H1 (cell line): Measurements from ENCODE around the gene IL10RA. TPM values are rescaled to one million over a fixed set of nuclear protein-coding genes. Genes with fewer than 3 reads are reported as not detected.
A peak's percentile ranks its signal among the peaks of the same experiment; 100 is the strongest.

Experiments
- CTCF ChIA-PET: fragments of 300-600 bp; sonication (Branson Sonifier 250); formaldehyde crosslinking; loops from one replicate; lab custom pipeline; 2021; ENCODE audit not compliant: partially characterized antibody; lab: Charles Lee
- POLR2A ChIA-PET: fragments of 300-600 bp; sonication (Branson Sonifier 250); formaldehyde crosslinking; loops from one replicate; lab custom pipeline; 2021; ENCODE audit warnings: inconsistent platforms; ENCODE audit not compliant: partially characterized antibody; lab: Charles Lee
- DNase-seq, 2 experiments: peaks; one replicate each; pipeline versions ENCODE4 v3.0.0 to v3.0.0-alpha.2; 2010 to 2022; ENCODE audit warnings: low spot score in 2 of 2, low read depth in 1 of 2, mixed read lengths in 1 of 2
- FAIRE-seq: peaks from 2 replicates; lab custom pipeline; 2011; peaks lifted over from hg19 to GRCh38; lab: Jason Lieb, UNC
- H2AFZ ChIP-seq: 2 replicates; pipeline ENCODE4 v1.8.1; 2012; ENCODE audit warnings: low read length, inconsistent platforms
- H2AK5ac ChIP-seq: 2 replicates; pipeline ENCODE4 v1.6.1; 2013; ENCODE audit warnings: low read depth, low read length
- H2BK120ac ChIP-seq: replicated peaks from 2 replicates; pipeline ENCODE3; 2013; ENCODE audit warnings: low read depth, low read length, inconsistent platforms
- H2BK12ac ChIP-seq: 2 replicates; pipeline ENCODE4 v1.6.1; 2013; ENCODE audit warnings: low read depth, low read length
- H2BK15ac ChIP-seq: 2 replicates; pipeline ENCODE4 v1.6.1; 2013; ENCODE audit warnings: low read length
- H2BK20ac ChIP-seq: 2 replicates; pipeline ENCODE4 v1.6.1; 2013; ENCODE audit warnings: low read length
- H2BK5ac ChIP-seq: 2 replicates; pipeline ENCODE4 v1.6.1; 2013; ENCODE audit warnings: low read depth, low read length
- H3K14ac ChIP-seq: 2 replicates; pipeline ENCODE4 v1.6.1; 2013; ENCODE audit warnings: inconsistent platforms; ENCODE audit not compliant: insufficient read length
- H3K18ac ChIP-seq: 2 replicates; pipeline ENCODE4 v1.6.1; 2013; ENCODE audit warnings: low read length; ENCODE audit errors: extremely low read depth
- H3K23ac ChIP-seq: 2 replicates; pipeline ENCODE4 v1.6.1; 2013; ENCODE audit warnings: inconsistent platforms; ENCODE audit not compliant: insufficient read length
- H3K23me2 ChIP-seq: 2 replicates; pipeline ENCODE4 v1.6.1; 2013; ENCODE audit warnings: low read depth, low read length
- H3K27ac ChIP-seq: 2 replicates; pipeline ENCODE4 v1.6.1; 2011; ENCODE audit warnings: low read depth, low read length, inconsistent platforms
- H3K27me3 ChIP-seq, 4 experiments: replicated peaks in 1 of 4; 1 replicate in 1 of 4; 2 replicates in 3 of 4; pipeline versions ENCODE4 v1.6.1 to v1.8.1; 2011 to 2013; ENCODE audit warnings: low read length in 3 of 4, mild to moderate bottlenecking in 3 of 4, inconsistent platforms in 2 of 4, mixed read lengths in 2 of 4, moderate library complexity in 1 of 4; ENCODE audit not compliant: control insufficient read depth in 3 of 4, insufficient read depth in 3 of 4; ENCODE audit errors: extremely low read depth in 1 of 4
- H3K36me3 ChIP-seq, 4 experiments: 2 replicates each; pipeline versions ENCODE4 v1.6.1 to v1.8.1; 2011 to 2013; ENCODE audit warnings: mild to moderate bottlenecking in 4 of 4, low read length in 3 of 4, moderate library complexity in 2 of 4, control low read depth in 1 of 4, inconsistent platforms in 1 of 4; ENCODE audit not compliant: insufficient read depth in 4 of 4, control insufficient read depth in 2 of 4
- H3K4ac ChIP-seq: replicated peaks from 2 replicates; pipeline ENCODE3; 2013; ENCODE audit warnings: low read length, low read depth, mixed read lengths, inconsistent platforms; ENCODE audit not compliant: insufficient read length
- H3K4me1 ChIP-seq, 4 experiments: replicated peaks in 1 of 4; 1 replicate in 1 of 4; 2 replicates in 3 of 4; pipeline versions ENCODE4 v1.6.1 to v1.8.1; 2011 to 2013; ENCODE audit warnings: low read length in 3 of 4, inconsistent platforms in 2 of 4, mixed read lengths in 1 of 4; ENCODE audit not compliant: insufficient read depth in 4 of 4, control insufficient read depth in 3 of 4
- H3K4me2 ChIP-seq, 2 experiments: 2 replicates each; pipeline versions ENCODE4 v1.6.1 to v1.8.1; 2011 to 2013; ENCODE audit warnings: low read depth in 2 of 2, low read length in 2 of 2, control low read depth in 1 of 2, inconsistent platforms in 1 of 2, mild to moderate bottlenecking in 1 of 2; ENCODE audit not compliant: insufficient read depth in 1 of 2
- H3K4me3 ChIP-seq, 4 experiments: fragments of 200-600, 300-600 bp in 1 of 4; sonication (generic), shearing (Covaris generic), sonication (Bioruptor Twin) in 1 of 4; 2 replicates each; pipeline versions ENCODE4 v1.5.1 to v1.8.1; 2011 to 2016; ENCODE audit warnings: low read length in 4 of 4, low read depth in 3 of 4, control low read depth in 2 of 4, inconsistent platforms in 2 of 4, mild to moderate bottlenecking in 2 of 4, mixed read lengths in 1 of 4, moderate library complexity in 1 of 4; ENCODE audit not compliant: insufficient read depth in 2 of 4; ENCODE audit errors: extremely low read depth in 1 of 4
- H3K56ac ChIP-seq: replicated peaks from 2 replicates; pipeline ENCODE3; 2013; ENCODE audit warnings: low read depth, mild to moderate bottlenecking, mixed read lengths, low read length, inconsistent platforms; ENCODE audit not compliant: insufficient read length
- H3K79me1 ChIP-seq: 2 replicates; pipeline ENCODE4 v1.6.1; 2013; ENCODE audit warnings: low read depth, low read length, control low read depth
- H3K79me2 ChIP-seq, 2 experiments: 2 replicates each; pipeline versions ENCODE4 v1.6.1 to v1.8.1; 2012 to 2013; ENCODE audit warnings: low read length in 2 of 2, mild to moderate bottlenecking in 2 of 2, inconsistent platforms in 1 of 2; ENCODE audit not compliant: insufficient read depth in 2 of 2, control insufficient read depth in 1 of 2
- H3K9ac ChIP-seq, 4 experiments: replicated peaks in 1 of 4; 1 replicate in 1 of 4; 2 replicates in 3 of 4; pipeline versions ENCODE4 v1.6.1 to v1.8.1; 2011 to 2013; ENCODE audit warnings: low read depth in 3 of 4, low read length in 3 of 4, control low read depth in 2 of 4, mild to moderate bottlenecking in 2 of 4, moderate library complexity in 2 of 4, inconsistent platforms in 1 of 4; ENCODE audit errors: extremely low read depth in 1 of 4
- H3K9me3 ChIP-seq, 2 experiments: 2 replicates each; pipeline versions ENCODE4 v1.6.1 to v1.8.1; 2012 to 2013; ENCODE audit warnings: mild to moderate bottlenecking in 2 of 2, moderate library complexity in 2 of 2, control low read depth in 1 of 2, inconsistent platforms in 1 of 2, low read depth in 1 of 2, low read length in 1 of 2, mixed read lengths in 1 of 2; ENCODE audit not compliant: insufficient read depth in 2 of 2
- H4K20me1 ChIP-seq, 2 experiments: replicated peaks in 1 of 2; 2 replicates each; pipeline versions ENCODE3 to v1.8.1; 2011 to 2013; ENCODE audit warnings: inconsistent platforms in 2 of 2, low read length in 2 of 2, mild to moderate bottlenecking in 1 of 2; ENCODE audit not compliant: insufficient read depth in 2 of 2, control insufficient read depth in 1 of 2
- H4K5ac ChIP-seq: 2 replicates; pipeline ENCODE4 v1.6.1; 2013; ENCODE audit warnings: low read length, low read depth, mixed read lengths, inconsistent platforms; ENCODE audit not compliant: insufficient read length
- H4K8ac ChIP-seq: 2 replicates; pipeline ENCODE4 v1.8.0; 2013; ENCODE audit warnings: mild to moderate bottlenecking, moderate library complexity, low read length, inconsistent platforms; ENCODE audit not compliant: insufficient read depth; ENCODE audit errors: extremely low read depth
- H4K91ac ChIP-seq: replicated peaks from 2 replicates; pipeline ENCODE3; 2013; ENCODE audit warnings: low read length, mixed read lengths, inconsistent platforms; ENCODE audit not compliant: insufficient read length
- TAF7 ChIP-seq: optimal IDR thresholded peaks from 2 replicates; pipeline ENCODE3; 2011; ENCODE audit warnings: low read depth, mild to moderate bottlenecking, inconsistent platforms, low read length, moderate library complexity, borderline replicate concordance
- TCF12 ChIP-seq: IDR thresholded peaks from 2 replicates; pipeline ENCODE4 v1.6.1; 2011; ENCODE audit warnings: low read depth, mild to moderate bottlenecking, low read length
- YY1 ChIP-seq: IDR thresholded peaks from 2 replicates; pipeline ENCODE4 v1.6.1; 2011; ENCODE audit warnings: low read depth, mild to moderate bottlenecking, low read length
- whole genome bisulfite sequencing, 2 experiments: shearing (Covaris generic) in 1 of 2; methylation state at CpG; one replicate each; pipeline versions ENCODE4 v1.1.6 to v1.1.7; 2013 to 2015; ENCODE audit warnings: low lambda C conversion rate in 2 of 2, mixed read lengths in 2 of 2, inconsistent platforms in 1 of 2, low coverage in 1 of 2, missing lambda C conversion rate in 1 of 2; ENCODE audit not compliant: insufficient replicate concordance in 2 of 2, insufficient coverage in 1 of 2, insufficient read length in 1 of 2; ENCODE audit errors: extremely low coverage in 1 of 2, missing lambda C conversion rate in 1 of 2; 5-methylcytosine and 5-hydroxymethylcytosine counted together
- polyA plus RNA-seq, 7 experiments: library from polyadenylated mRNA; depleted of rRNA in 3 of 7; stranded (reverse) in 5 of 7; unstranded in 2 of 7; fragments of >200 nt in 5 of 7; fragments of 200-250 nt in 2 of 7; gene quantifications; 1 replicate in 5 of 7; 2 replicates in 1 of 7; 4 replicates in 1 of 7; pipeline versions ENCODE4 v1.2.1 to v1.2.3, GENCODE V29; 2011 to 2013; ENCODE audit warnings: missing spikeins in 2 of 7, mixed read lengths in 2 of 7
- total RNA-seq: library from RNA; stranded (reverse); fragmentation: NEBNext Ultra II Directional; extraction: Animal tissue kit (Norgen Biotek cat#: 25700); gene quantifications from 2 replicates; pipeline ENCODE4 v1.2.1, GENCODE V29; 2021

IL10RA gene
- total and polyA plus RNA-seq, 2 of the 8 experiments (the other 6 are each of a cell fraction or from before 2014, with no cell fraction given), result 0.05 to 0.11 TPM

- no peak overlapping the region for H2BK20ac ChIP-seq
- no peak overlapping the region for H3K4me2 ChIP-seq
- ChIA-PET CTCF (interaction anchor here (1.0 kb wide), 1 partner anchor 50 kb away, joined by 3 read pairs; no protein-coding TSS in a partner anchor), POLR2A (no interaction called here)
- no peaks in the 10 kb centered on the region for H3K79me2 ChIP-seq
- FAIRE-seq (no peak), DNase-seq (peak in 1 of 2 experiments; percentile 17)
- 89% methylated on average over 5 of the region's 5 CpGs; no CpG with 5 or more reads in 1 of the 2 experiments for WGBS, 2 experiments
- no peak overlapping the region for H2BK120ac ChIP-seq
- H3K56ac ChIP-seq, result no peak overlapping the region
- H4K91ac ChIP-seq, result no peak overlapping the region
- no peaks in the 10 kb centered on the region for H3K9me3 ChIP-seq
- peaks cover 0 to 2% (median 0%) of the 10 kb centered on the region in 4 experiments; a peak in 1 of 7 replicates for H3K27me3 ChIP-seq
- H3K14ac ChIP-seq, result no peak overlapping the region
- H2AFZ ChIP-seq, result no peak overlapping the region
- no peaks in the 10 kb centered on the region for H3K4me1 ChIP-seq
- no peak overlapping the region for H4K5ac ChIP-seq
- no peaks in the 10 kb centered on the region for H3K23me2 ChIP-seq
- H3K4ac ChIP-seq, result no peak overlapping the region
- H2BK15ac ChIP-seq, result no peak overlapping the region
- H3K36me3 ChIP-seq, result no peaks in the 10 kb centered on the region
- TF ChIP-seq TCF12, result no peak
- TF ChIP-seq TAF7, result no peak
- TF ChIP-seq YY1, result no peak
- H3K9ac ChIP-seq, result no peak overlapping the region
- no peak overlapping the region for H3K4me3 ChIP-seq
- H4K8ac ChIP-seq, result no peak overlapping the region
- H3K79me1 ChIP-seq, result no peaks in the 10 kb centered on the region
- H3K23ac ChIP-seq, result no peak overlapping the region
- no peak overlapping the region for H2AK5ac ChIP-seq
- no peak overlapping the region for H2BK5ac ChIP-seq
- H4K20me1 ChIP-seq, result no peaks in the 10 kb centered on the region
- no peak overlapping the region for H2BK12ac ChIP-seq
- no peak overlapping the region for H3K27ac ChIP-seq
- H3K18ac ChIP-seq, result no peak overlapping the region
These were observed 16.8 kb upstream of the IL10RA start for GRCh38 chr11:117969160-117969991.
